Measurements from ENCODE around the gene SERPINC1. TPM values are rescaled to one million over a fixed set of nuclear protein-coding genes. Genes with fewer than 3 reads are reported as not detected.

SERPINC1 gene
- total and polyA plus RNA-seq, 9 of the 15 experiments (the other 6 are each of a cell fraction or from before 2014, with no cell fraction given), result 0.07 to 1.2 (median 0.50) TPM

GRCh38 chr1:173868266-173869020 is 48.7 kb downstream of the SERPINC1 start, which contains the start of gene ZBTB37 (continued):
- no peak for TF ChIP-seq ATF3 (IDR thresholded peaks at IDR 0.05)
- TF ChIP-seq ATF3 (CRISPR knock-in tag; conservative IDR thresholded peaks at IDR 0.05), result 0 out of 2 replicates have a peak, but pooled peaks have one; percentile 64
- TF ChIP-seq SREBF1 (IDR thresholded peaks at IDR 0.05; ENCODE audit: borderline replicate concordance, low read depth, low read length), result no peak
- peak; percentile 57; the same call in 1 of the 2 replicates for TF ChIP-seq SPI1 (IDR thresholded peaks at IDR 0.05; ENCODE audit: borderline replicate concordance, low read depth, low read length)
- TF ChIP-seq KLF1 (tag; IDR thresholded peaks at IDR 0.05), result peak; percentile 86
- TF ChIP-seq MED1 (CRISPR knock-in tag; IDR thresholded peaks at IDR 0.05; ENCODE audit: borderline replicate concordance), result no peak
- TF ChIP-seq TAF9B (IDR thresholded peaks at IDR 0.05; ENCODE audit: partially characterized antibody), result peak; percentile 11
- no peak for TF ChIP-seq XRCC4 (IDR thresholded peaks at IDR 0.05; ENCODE audit: extremely low read depth, insufficient read depth, insufficient read length)
- peak; percentile 5 to 74 for TF ChIP-seq E2F6 (IDR thresholded peaks at IDR 0.05; ENCODE audit: borderline replicate concordance in 1 of 2, extremely low read depth in 1 of 2, insufficient read depth in 1 of 2, insufficient read length in 1 of 2, low read depth in 1 of 2, low read length in 1 of 2, poor library complexity in 1 of 2, severe bottlenecking in 1 of 2)
- no peak for TF ChIP-seq XRCC3 (IDR thresholded peaks at IDR 0.05)
- peak; percentile 99 for TF ChIP-seq VEZF1 (CRISPR knock-in tag; IDR thresholded peaks at IDR 0.05)
- no peak for TF ChIP-seq THRAP3 (IDR thresholded peaks at IDR 0.05; ENCODE audit: borderline replicate concordance)
- TF ChIP-seq GATAD2A (IDR thresholded peaks at IDR 0.05), result peak; percentile 86; the same call in 1 of the 2 replicates
- 0 out of 4 replicates have a peak, but pooled peaks of 1 of the 2 experiments have one; percentile 37 for TF ChIP-seq ZNF318 (IDR thresholded peaks at IDR 0.05; ENCODE audit: borderline replicate concordance in 1 of 2, low read depth in 1 of 2)

Measured in K562 (cell line).